CD4-positive, alpha-beta T cell treated with Interleukin-6 at 100 ng/mL for 8 hours (primary cell): ENCODE data around the gene DNAJC30.
"Not testable (repeated sequence)": the region's sequence is repeated elsewhere in the genome, so short reads cannot be mapped to it uniquely, and the experiment has no call there.

Experiments
- DNase-seq: peaks from one replicate; pipeline ENCODE4 v3.0.0-alpha.2; 2020; ENCODE audit warnings: mixed read lengths, low spot score

Gene DNAJC30

DNA sequence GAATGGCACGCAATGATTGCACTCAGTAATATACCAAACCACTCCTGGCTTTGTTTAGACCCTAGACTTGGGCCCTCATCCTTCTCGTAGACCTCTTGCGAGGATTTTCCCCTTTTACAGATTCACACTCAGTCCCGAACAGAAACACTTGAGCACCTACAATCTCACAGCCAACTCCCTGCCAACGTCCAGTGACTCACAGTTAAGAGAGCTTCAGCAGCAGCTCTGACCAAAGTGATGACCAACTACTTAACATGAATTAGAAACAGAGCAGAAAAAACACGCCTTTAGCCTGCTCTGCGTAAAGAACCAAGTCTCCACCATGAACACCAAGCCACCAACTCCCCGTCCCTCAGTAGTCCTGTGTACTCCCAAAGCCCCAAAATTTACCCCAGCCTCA is 2.2 kb downstream of the DNAJC30 start:
- no peak for DNase-seq

DNA sequence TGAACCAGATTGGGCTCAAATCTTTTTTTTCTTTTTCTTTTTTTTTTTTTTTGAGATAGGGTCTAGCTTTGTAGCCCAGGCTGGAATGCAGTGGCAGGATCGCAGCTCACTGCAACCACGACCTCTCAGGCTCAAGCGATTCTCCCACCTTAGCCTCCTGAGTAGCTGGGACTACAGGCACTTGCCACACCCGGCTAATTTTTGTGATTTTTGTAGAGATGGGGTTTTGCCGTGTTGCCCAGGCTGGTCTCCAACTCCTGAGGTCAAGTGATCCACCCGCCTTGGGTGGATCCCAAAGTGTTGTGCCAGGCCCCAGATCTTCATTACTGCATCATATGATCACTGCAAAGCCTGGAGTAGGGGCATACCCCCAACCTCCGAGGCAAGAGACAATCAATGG is 2.8 kb downstream of the DNAJC30 start:
- no peak for DNase-seq

DNA sequence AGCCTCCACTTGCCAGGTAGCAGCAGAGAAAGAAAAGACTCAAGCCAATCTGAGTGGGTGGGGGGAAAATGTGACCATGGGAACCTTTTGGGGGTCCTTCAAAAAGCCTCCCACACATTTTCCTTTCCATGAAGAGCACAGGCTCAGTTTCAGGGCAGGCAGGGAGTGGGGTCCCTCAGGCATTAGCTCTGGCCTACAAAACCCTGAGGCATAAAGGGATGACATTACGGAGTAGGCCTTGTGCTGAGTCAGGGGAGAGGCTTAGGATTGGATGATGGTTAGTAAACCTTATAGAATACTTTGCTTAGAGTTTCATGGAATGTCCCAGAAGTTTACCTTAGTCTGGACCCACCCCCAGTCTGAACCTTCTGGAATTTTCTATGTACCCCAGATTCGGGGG is 3.5 kb downstream of the DNAJC30 start:
- DNase-seq: no peak

DNA sequence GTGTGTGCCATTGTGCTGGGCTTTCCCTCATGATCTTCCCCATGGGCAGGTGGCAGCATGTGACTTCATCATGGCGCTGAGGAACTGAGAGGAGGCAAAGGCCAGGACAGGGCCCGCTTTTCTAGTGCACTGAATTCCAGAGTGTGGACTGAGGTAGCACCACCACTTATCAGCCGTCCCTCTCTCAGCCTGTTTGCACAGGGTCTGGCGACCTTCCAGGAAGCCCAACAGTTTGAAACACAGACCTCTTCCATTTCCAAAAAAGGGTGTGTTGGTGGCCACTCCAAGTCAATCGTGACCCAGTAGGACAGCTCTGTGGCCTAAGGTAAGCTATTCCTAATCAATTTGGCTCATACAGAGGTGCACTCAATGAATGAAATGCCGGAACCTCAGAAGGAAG is 4.4 kb downstream of the DNAJC30 start:
- DNase-seq: no peak

DNA sequence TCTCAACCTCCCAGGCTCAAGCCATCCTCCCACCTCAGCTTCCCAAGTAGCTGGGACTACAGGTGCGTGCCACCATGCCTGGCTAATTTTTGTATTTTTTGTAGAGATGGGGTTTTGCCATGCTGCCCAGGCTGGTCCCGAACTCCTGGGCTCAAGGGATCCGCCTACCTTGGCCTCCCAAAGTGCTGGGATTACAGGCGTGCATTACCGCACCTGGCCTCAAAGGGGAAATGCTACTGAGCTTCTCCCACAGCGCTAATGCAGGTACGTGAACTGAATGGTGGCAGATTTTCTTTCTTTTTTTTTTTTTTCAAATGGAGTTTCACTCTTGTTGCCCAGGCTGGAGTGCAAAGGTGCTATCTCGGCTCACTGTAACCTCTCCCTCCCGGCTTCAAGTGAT is 7.2 kb downstream of the DNAJC30 start:
- DNase-seq: not testable (repeated sequence)

DNA sequence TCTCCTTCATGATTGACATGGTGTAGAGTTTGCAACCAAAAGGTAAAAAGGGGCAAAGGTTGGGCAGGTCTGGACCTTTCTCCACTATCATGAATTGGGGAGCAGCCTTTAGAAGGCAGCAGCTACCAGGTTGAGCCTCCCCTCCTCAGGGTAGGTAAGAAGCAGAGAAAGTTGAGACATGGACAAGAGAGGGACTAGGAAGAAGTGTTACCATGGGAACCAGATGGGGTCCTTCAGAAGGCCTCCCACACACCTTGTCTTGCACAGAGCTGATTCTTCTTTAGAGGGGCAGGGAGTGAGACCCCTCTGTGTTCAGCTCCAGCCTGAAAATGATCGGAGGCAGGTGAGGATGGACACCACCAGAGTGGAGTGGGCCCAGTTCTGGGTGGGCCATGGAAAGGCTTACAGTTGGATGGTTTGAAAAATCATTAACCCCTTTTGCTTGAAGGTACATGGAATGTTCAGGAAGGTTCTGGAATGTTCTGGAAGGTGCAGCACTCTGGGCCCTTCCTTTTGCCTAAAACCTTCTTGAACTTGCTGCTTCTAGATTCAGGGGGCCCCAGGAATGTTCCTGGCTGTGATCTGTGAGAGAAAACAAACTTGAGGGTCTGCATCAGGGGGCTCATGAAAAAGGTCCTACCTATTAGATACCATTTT is 8.7 kb downstream of the DNAJC30 start:
- no peak for DNase-seq

DNA sequence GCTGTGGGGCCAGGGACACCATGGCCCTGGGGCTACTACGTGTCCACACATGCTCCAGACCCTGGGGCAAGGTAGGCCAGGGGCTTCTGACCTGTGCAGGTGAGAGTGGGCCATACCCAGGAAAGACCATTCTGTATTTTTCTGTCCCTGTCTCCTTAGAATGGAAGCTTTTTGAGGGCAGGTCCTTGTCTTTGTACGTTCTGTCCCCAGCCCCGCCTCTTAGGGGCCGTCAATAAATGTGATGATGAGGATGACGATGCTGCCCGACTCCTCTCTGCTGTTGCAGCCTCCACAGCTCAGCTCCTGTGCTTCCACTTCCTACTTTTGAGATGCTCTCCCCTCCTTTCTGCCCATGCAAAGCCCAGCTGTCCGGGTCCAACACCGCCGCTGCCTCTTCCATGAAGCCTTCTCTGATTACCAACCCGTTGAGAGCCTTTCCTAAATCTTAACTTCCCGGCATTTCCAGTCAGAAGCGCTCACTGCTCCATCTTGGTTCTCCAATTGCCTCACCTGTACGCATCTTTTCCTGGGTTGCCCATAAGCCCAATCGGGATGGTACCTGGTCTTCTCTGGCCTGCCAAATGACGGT is 11.3 kb downstream of the DNAJC30 start:
- no peak for DNase-seq

DNA sequence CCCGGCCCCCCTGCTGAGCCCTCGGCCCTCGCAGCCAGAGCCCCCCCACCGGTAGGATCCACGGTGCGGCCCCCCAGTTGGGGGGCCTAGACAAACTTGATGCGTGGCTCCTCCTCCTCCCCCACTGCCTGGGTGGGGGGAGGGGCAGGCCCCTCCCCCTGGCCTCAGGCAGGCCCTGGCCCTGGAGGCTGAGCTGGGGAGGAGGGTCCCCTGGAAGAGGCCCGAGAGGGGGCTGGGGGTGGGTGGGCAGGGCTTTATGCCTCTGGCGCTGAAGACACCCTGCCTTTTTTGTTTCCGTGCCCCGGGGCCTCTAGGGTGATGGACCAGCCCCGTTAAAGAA is 12.0 kb downstream of the DNAJC30 start:
- DNase-seq: no peak

DNA sequence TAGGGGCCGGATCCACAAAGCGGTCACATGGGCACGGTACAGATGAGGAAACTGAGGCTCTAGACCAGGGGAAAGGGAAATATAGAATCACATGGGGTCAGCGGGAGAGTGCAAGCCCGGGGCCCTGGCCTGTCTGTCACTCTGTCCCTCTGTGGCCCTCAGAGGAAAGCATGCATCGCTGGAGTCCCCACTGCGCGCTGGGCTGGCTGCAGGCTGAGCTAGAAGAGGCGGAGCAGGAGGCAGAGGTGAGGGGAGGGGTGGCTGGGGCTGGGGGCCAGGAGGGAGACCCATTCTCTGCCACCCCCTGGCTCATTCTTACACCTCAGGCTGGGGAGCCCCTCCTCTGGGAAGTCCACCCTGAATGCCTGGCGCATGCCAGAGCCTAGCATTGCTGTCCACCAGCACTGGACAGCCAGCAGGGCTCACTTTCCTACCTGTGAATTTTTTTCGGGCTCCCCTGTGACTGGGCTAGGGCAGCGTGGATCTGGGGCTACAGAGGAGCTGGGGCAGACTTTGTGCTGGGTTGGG is 13.3 kb downstream of the DNAJC30 start:
- no peak for DNase-seq

DNA sequence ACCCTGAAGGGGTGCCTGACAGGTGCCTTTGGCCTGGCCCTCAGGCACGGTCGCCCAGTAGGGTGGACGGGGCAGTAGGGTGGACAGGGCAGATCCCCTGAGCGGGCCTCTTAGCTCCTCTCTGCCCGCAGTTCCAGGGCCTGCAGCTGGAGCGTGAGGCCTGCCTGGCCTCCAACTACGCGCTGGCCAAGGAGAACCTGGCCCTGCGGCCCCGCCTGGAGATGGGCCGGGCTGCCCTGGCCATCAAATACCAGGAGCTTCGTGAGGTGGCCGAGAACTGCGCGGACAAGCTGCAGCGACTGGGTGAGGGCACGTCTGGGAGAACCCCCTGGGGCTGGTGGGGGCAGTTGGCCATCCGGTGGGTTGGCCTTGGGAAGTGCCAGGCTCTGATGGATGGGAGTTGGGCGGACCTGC is 14.0 kb downstream of the DNAJC30 start:
- DNase-seq: no peak

DNA sequence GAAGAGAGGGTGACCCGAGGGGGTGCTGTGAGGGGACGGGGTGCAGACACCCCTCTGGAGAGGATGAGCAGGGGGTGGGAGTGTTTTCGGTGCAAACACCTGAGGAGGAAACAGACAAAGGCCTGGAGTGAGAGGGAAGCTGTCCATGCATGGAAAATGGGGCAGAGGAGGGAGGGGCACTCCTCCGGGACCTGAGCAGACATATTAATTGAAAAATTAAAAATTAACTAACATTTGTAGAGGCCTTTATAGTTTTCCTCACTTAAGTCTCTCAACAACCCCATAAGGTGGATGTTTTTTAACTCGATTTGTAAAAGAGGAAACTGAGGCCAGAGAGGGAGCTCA is 14.4 kb downstream of the DNAJC30 start:
- no peak for DNase-seq

DNA sequence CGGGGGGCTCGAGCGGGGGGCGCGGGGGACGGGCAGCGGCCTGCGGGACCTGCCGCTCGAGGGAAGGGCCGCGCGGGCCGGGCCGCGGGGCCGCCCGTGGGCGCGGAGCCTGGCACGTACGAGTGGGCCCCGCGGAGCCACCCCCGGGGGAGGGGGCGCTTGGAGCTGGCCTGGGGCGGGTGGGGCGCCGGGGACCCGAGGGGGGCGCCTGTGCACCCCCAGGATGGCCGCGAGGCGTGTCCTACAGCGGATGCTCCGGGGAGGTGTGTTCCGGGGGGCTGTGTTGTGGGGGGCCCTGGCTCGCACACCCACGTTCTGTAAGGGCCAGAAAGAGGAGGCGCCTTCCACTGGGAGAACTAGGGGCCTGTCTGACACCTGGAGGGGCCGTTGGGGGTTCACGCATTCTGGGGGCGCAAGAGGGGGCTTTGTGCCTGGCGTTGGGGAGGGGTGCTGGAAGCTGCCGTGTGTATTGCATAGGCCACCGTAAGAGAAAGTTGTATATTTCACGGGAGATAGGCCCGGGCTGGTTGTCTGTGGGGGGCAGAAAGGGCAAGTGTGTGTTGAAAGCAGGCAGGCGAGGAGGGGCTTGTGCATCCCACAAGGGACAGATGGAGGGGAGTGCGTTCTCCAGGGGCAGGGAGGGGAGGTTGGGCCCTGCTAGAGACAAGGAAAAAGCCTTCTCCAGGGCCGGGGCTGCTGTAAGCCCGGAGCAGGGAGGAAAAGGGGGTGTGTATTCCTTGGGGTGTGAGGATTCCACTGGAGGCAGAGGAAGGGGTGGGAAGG is 15.0 kb downstream of the DNAJC30 start:
- DNase-seq: no peak

DNA sequence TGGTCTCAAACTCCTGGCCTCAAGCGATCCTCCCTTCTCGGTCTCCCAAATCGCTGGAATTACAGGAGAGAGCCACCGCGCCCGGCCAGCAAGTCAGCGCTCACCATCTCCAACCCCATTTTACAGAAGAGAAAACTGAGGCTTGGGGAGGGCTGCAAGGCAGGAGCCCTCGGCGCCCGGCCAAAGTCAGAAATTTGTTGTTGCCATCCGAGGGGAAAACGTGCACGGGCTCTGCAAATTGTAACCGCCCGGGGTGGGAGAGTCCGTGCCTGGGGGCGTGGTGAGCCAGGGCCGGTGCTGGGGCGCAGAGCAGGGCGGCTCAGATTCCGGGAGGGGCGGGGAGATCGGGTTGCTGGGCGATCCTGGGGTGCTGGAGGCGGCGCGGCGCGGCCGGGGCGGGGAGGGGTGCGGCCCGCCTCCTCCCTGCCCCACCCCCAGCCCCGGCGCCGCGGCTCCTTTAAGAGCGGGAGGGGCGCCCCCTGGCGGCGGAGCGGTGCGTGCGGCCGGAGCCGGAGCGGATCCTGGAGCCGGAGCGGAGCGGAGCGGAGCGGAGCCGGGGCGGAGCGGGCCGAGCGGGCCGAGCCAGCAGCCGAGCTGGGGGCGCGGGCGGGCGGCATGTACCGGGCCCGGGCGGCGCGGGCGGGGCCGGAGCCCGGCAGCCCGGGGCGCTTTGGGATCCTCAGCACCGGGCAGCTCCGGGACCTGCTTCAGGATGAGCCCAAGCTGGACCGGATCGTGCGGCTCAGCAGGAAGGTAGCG is 15.7 kb downstream of the DNAJC30 start, which contains the start of gene VPS37D:
Gene VPS37D (plus strand): TSS at position 488 of the 759 bp plus-strand sequence. CDS start 128 bp downstream, at position 616.
- DNase-seq: peak; percentile 88

DNA sequence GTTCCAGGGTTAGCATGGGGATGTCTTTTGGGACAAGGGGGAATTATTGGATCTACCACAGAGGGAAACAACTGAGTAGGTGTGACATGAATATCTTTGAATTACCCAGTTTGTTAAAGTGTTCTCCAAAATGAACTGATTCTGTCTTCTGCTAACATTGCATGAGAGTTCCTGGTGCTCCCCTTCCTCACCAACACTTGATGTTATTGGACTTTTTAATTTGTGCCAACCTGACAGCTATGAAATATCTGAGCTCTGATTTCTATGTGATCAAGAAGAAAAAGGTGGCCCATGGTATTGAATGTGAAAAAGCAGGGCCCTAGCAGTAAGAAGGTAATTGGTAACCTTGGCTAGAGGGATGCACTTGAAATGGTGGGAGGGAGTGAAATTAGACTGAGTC is 20.2 kb downstream of the DNAJC30 start:
- no peak for DNase-seq

DNA sequence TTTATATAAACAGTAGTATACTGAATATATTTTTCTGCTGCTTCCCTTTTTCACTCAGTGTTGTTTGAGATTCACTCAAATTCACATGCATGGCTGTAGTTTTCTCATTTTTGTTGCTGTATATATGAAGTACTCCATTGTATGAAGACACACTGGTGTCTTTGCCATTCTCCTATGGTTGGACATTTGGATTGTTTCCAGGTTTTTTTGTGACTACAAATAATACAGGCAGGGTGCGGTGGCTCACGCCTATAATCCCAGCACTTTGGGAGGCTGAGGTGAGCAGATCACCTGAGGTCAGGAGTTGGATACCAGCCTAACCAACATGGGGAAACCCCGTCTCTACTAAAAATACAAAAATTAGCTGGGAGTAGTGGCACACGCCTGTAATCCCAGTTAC is 22.7 kb downstream of the DNAJC30 start:
- DNase-seq: not testable (repeated sequence)

DNA sequence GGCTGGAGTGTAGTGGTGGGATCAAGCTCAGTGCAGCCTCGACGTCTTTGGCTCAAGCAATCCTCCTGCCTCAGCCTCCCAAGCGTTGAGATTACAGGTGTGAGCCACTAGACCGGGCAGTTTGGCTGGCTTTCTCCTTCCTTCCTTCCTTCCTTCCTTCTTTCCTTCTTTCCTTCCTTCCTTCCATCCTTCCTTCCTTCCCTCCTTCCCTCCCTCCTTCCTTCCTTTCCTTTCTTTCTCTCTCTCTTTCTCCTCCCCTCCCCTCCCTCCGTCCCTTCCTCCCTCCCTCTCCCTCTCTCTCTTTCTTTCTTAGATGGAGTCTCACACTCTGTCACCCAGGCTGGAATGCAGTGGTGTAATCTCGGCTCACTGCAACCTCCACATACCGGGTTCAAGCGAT is 23.3 kb downstream of the DNAJC30 start:
- DNase-seq: no peak

DNA sequence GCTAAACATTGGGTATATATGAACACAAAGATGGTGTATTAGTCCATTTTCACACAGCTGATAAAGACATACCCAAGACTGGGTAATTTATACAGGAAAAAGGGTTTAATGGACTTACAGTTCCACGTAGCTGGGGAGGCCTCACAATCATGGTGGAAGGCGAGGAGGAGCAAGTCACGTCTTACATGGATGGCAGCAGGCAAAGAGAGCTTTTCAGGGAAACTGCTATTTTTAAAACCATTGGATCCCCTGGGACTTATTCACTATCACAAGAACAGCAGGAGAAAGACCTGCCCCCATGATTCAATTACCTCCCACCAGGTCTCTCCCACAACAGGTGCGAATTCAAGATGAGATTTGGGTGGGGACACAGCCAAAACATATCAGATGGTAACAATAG is 27.9 kb downstream of the DNAJC30 start:
- DNase-seq: not testable (repeated sequence)

DNA sequence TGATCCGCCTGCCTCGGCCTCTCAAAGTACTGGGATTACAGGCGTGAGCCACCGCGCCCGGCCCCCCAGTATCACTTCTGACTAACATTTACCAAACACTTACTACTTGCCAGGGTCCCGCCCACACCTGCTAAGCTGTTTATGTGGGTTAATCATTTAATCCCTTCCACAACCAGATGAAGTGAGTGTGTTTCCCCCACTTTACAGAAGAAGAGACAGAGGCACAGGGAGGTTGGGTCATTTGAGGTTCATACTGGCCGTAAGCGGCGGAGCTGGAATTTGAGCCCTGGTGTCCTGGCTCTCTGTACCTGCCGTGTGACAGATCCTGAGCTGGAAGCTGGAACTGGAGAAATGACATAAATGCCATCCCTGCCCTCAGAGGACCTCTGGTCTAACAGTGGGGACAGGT is 30.7 kb downstream of the DNAJC30 start:
- no peak for DNase-seq

DNA sequence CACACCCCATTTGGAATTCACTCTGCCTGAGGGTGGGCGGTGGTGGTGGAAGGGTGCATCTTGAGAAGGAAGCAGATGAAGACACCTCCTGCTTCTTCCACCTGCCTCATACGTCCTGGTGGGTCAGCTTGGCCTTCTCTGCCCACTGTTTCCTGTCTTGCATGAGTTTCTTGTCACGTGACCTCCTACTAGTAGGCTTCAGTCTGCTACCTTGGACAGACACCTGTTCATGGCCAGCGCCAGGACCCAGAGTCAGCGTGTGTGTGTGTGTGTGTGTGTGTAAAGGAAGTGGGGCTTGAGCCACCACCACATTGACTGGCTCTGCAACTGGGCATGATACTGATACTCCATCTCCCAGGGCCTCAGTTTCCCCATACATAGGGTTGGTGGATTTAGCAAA is 32.7 kb downstream of the DNAJC30 start:
- DNase-seq: no peak

DNA sequence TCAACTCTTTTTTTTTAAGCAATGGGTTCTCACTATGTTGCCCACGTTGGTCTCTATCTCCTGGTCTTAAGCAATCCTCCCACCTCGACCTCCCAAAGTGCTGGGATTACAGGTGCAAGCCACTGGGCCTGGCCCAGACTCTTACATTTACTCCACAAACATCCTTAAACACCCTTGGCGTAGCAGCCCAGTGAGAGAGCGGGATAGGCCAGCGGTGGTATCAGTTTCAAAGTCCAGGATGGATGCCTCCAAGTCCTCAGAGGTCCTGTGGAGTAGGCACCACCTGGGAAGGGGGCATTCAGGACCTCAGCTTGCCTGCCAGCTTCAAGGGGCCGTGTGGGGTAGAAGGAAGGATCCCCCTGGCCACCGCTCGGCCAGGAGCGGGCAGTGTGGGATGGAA is 33.7 kb downstream of the DNAJC30 start:
- DNase-seq: no peak

DNA sequence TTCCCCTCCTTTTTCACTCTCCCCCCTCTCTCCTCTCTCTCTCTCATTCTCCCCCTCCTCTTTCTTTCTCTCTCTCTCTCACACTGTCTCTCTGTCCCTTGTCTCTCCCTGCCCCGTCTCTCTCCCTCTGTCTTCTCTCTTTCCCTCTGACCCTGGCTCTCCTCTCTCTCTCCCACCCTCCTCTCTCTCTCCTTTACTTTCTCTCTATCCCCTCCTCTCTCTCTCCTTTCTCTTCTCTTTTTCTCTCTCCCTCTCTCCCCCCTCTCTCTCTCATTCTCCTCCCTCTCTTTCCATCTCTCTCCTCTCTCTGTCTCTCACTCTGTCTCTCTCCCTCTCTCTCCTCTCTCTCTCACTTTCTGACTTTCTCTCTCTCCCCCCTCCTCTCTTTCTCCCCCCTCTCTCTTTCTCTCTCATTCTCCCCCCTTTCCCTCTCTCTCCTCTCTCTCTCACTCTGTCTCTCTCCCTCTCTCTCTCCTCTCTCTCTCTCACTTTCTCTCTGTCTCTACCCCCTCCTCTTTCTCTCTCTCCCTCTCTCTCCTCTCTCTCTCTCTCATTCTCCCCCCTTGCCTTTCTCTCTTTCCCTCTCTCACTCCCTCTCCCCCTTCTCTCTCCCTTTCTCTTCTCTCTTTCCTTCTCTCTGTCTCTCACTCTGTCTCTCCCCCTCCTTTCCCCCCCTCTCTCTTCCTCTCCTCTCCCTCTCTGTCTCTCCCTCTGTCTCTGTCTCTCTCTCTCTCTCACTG is 34.5 kb downstream of the DNAJC30 start:
- no peak for DNase-seq
